Esophagus muscularis mucosa (tissue), 4 donors: ENCODE data around the gene FAM120C. TPM values are rescaled to one million over a fixed set of nuclear protein-coding genes. Genes with fewer than 3 reads are reported as not detected.

Experiments used
- DNase-seq: peaks from one replicate; pipeline ENCODE4 v3.0.0-alpha.2; 2017; ENCODE audit errors: extremely low spot score
- H3K27ac ChIP-seq, 4 donors: fragments of 200-600 bp; sonication (generic); replicated peaks in 1 of 4; 1 replicate in 3 of 4; 2 replicates in 1 of 4; pipeline ENCODE4 v1.5.1; 2016 to 2019; ENCODE audit warnings: mild to moderate bottlenecking in 1 of 4
- H3K27me3 ChIP-seq, 4 donors: fragments of 200-600 bp; sonication (generic); one replicate each; pipeline versions ENCODE4 v1.5.1 to v1.6.0; 2016 to 2019
- H3K36me3 ChIP-seq, 4 donors: fragments of 200-600 bp; sonication (generic); one replicate each; pipeline ENCODE4 v1.5.1; 2016 to 2019
- H3K4me1 ChIP-seq, 4 donors: fragments of 200-600 bp; sonication (generic); one replicate each; pipeline ENCODE4 v1.5.1; 2016 to 2019
- H3K4me3 ChIP-seq, 4 donors: fragments of 200-600 bp; sonication (generic); 1 replicate in 2 of 4; 2 replicates in 2 of 4; pipeline ENCODE4 v1.5.1; 2016 to 2019; ENCODE audit warnings: mild to moderate bottlenecking in 4 of 4, moderate library complexity in 1 of 4
- H3K9me3 ChIP-seq, 4 donors: fragments of 200-600 bp; sonication (generic); 1 replicate in 3 of 4; 2 replicates in 1 of 4; pipeline ENCODE4 v1.5.1; 2016 to 2019
- CTCF ChIP-seq, 3 experiments: fragments of 200-600 bp in 2 of 3; fragments of 450-650 bp in 1 of 3; sonication (generic) in 2 of 3; IDR thresholded peaks; one replicate each; pipeline ENCODE4 v1.5.1; 2017 to 2019; ENCODE audit warnings: antibody characterized with exemption in 3 of 3, mild to moderate bottlenecking in 2 of 3, moderate library complexity in 1 of 3
- EP300 ChIP-seq: sonication (generic); formaldehyde crosslinking; IDR thresholded peaks from one replicate; pipeline ENCODE4 v1.6.1; 2017; ENCODE audit warnings: antibody characterized with exemption
- POLR2A ChIP-seq: fragments of 450-650 bp; IDR thresholded peaks from one replicate; pipeline ENCODE4 v1.6.1; 2017; ENCODE audit warnings: antibody characterized with exemption, moderate library complexity, mild to moderate bottlenecking, low read depth
- POLR2AphosphoS5 ChIP-seq, 2 donors: sonication (generic); formaldehyde crosslinking; IDR thresholded peaks; one replicate each; pipeline ENCODE4 v1.6.1; 2017; ENCODE audit warnings: antibody characterized with exemption in 2 of 2
- WGBS: methylation state at CpG from one replicate; pipeline ENCODE4 v1.1.5; 2018; 5-methylcytosine and 5-hydroxymethylcytosine counted together
- intact Hi-C: fragments of 100-400 bp; cut with DNase I; formaldehyde crosslinking; loops from one replicate; pipeline ENCODE4 v1.15.1; 2023
- small RNA-seq, 3 donors: library from RNA; depleted of rRNA; stranded (forward); fragments of <200 nt; gene quantifications; one replicate each; pipeline ENCODE3, GENCODE V24; 2016
- total RNA-seq, 4 donors: library from RNA; depleted of rRNA; stranded (reverse); fragments of >200 nt; gene quantifications; one replicate each; pipeline versions ENCODE4 v1.1.0 to v1.2.1, GENCODE V29; 2016

Gene FAM120C
- total RNA-seq, 4 donors from 2014 or later = 3.3 to 7.0 (median 5.9) TPM

DNA sequence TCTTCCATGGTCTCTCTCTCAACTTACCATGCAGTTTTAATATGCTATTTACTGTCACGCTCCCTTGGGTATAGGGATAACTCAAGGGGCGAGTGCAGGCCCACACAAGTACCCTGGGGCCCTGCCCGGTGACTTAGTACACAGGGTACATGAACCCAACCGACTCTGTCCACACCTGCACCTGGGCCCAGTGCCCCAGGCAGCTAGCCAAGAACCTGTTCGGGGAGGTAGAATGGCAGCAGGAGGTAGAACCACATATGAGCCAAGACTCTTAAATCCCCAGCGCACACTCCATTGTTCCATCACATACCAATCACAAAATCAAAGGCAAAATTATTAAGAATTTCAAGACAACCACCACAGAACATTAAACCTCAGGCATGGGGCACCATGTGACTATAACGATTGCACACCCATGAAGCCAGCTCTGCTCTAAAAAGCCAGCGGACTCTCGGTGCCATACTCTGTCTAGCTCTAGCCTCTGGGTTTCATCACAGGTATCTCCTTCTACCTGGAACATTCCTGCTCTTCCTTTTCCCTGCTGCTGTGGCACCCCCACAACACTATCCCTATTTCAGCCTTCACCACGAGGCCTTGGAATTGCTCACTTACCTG is 153.4 kb downstream of the FAM120C start:
- peaks cover 3 to 69% (median 24%) of the 10 kb centered on the region in 4 donors for H3K36me3 ChIP-seq
- H3K4me1 ChIP-seq = no peaks in the 10 kb centered on the region
- H3K9me3 ChIP-seq = no peaks in the 10 kb centered on the region
- no peaks in the 10 kb centered on the region for H3K27me3 ChIP-seq
- intact Hi-C loops = no loop called here
- no peak overlapping the region for H3K4me3 ChIP-seq
- no peak for DNase-seq
- WGBS = 82% methylated on average over 10 of the region's 10 CpGs
- H3K27ac ChIP-seq = no peak overlapping the region
- no peak for TF ChIP-seq EP300
- TF ChIP-seq POLR2AphosphoS5 (IDR thresholded peaks at IDR 0.05) = no peak
- no peak for TF ChIP-seq CTCF (IDR thresholded peaks at IDR 0.05)
- no peak for TF ChIP-seq POLR2A

- peaks cover 7 to 56% (median 20%) of the 10 kb centered on the region in 4 donors for H3K36me3 ChIP-seq
These were observed 158.7 kb downstream of the FAM120C start for GRCh38 chrX:54024350-54024749.

More at GRCh38 chrX:54024350-54024749, 158.7 kb downstream of the FAM120C start:
- 89% methylated on average over 5 of the region's 5 CpGs for WGBS
- Histone ChIP-seq H3K9me3 (no peaks in the 10 kb centered on the region), H3K27me3 (no peaks in the 10 kb centered on the region), H3K27ac (no peak overlapping the region), H3K4me1 (no peaks in the 10 kb centered on the region), H3K4me3 (no peak overlapping the region)
- no peak for TF ChIP-seq EP300
- TF ChIP-seq POLR2A = no peak
- no peak for TF ChIP-seq CTCF (IDR thresholded peaks at IDR 0.05)
- TF ChIP-seq POLR2AphosphoS5 (IDR thresholded peaks at IDR 0.05) = no peak
- intact Hi-C loops = no loop called here
- DNase-seq = no peak

Small RNA genes lying within 50 kb of the gene (small RNA-seq; reads per million reads assigned to genes)
- 0 reads per million in 3 donors for gene AL589872.1

Other genes starting within 250 kb of the FAM120C start
- 10 to 100 TPM; 18.5 to 28.7 (median 22.8) TPM for gene PHF8, start 138.8 kb downstream of the FAM120C start, total RNA-seq
- 1 to 10 TPM; 1.6 to 2.0 (median 1.8) TPM for gene WNK3, start 174.8 kb upstream of the FAM120C start, total RNA-seq